Activated naive CD8-positive, alpha-beta T cell (primary cell): ENCODE measurements around the gene GLIS1.

Source experiments
- H3K27ac Mint-ChIP-seq: one replicate; pipeline ENCODE4 v1.8.0; 2021; ENCODE audit warnings: mixed read lengths
- H3K27me3 Mint-ChIP-seq: one replicate; pipeline ENCODE4 v1.8.0; 2021; ENCODE audit warnings: mixed read lengths
- H3K36me3 Mint-ChIP-seq: one replicate; pipeline ENCODE4 v1.8.0; 2021; ENCODE audit warnings: mixed read lengths
- H3K4me1 Mint-ChIP-seq: one replicate; pipeline ENCODE4 v1.8.0; 2021; ENCODE audit warnings: low read depth, mixed read lengths
- H3K4me3 Mint-ChIP-seq: one replicate; pipeline ENCODE4 v1.8.0; 2021; ENCODE audit warnings: mild to moderate bottlenecking, mixed read lengths
- H3K9me3 Mint-ChIP-seq: one replicate; pipeline ENCODE4 v1.8.0; 2021; ENCODE audit warnings: low read depth, mixed read lengths

Gene GLIS1

DNA sequence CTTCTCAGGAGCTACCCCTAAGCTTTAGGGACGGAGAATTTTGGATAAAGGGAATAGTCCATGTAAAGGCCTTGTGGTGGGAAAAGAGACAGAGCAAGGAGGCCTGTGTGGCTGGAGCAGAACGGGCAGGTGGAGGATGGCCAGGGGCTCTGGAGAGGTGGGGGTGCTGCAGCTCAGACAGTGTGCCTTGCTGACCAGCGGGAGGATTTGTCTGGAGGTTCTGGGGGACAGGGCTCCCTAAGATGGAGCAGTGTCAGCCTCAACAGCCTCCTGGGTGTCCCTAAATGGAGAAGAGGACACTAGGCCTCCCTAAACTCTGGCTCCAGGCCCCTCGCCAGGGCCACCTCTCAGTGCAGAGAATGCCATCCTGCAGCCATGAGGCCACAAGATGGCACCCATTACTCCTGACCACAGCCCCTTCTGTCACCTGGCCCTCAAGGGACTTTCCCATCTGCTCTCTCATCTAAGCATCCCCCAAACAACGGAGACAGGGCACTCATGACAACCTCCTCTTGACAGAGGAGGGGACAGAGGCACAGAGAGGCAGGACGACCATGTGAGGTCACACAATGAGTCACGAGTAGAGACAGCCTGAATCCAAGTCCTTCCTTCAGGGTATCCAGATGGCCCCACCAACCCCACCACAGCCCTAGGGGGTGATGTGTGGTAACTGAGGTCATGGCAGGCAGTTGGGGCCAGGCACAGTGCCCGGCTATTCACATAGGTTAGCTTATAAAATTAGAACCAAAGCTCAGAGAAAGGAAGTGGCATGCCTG lies 185.0 kb downstream of the GLIS1 start:
- H3K27ac Mint-ChIP-seq = no peak overlapping the region
- no peaks in the 10 kb centered on the region for H3K9me3 Mint-ChIP-seq
- no peak overlapping the region for H3K4me3 Mint-ChIP-seq
- no peaks in the 10 kb centered on the region for H3K27me3 Mint-ChIP-seq
- H3K36me3 Mint-ChIP-seq = no peaks in the 10 kb centered on the region
- H3K4me1 Mint-ChIP-seq = no peaks in the 10 kb centered on the region

DNA sequence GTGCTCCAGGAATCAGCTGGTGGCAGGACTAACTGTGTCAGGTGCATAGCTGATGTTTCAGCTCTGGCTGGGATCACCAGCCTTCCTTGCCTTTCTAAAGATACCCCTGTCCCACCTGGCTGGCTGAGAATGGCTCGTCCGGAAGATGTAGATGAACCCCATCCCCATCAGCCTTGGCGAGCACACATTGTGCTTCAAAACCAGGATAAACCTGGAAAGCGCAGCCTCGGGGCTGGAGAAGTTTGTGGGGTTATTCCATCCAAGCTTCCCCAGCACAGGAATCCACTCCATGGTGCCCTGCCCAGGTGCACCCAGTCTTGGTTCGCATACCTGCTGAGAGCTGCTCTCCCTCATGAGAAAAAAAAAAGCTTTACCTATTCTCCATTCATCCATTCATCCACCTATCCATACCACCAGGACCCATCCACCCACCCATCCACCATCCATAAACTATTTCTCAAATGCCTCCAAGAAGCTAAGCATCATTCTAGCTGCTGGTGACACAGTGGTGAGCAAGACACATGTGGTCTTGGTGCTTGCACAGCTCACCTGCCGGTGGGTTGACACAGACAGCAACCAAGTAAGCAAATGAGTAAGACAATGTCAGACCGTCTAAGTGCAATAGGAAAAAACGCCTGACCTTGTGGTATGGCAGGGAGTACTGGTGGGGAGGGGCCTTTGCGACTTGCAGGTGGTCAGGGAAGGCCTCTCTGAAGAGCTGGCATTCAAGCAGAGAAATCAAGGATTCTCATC lies 185.8 kb downstream of the GLIS1 start:
- Mint-ChIP-seq H3K4me1 (no peaks in the 10 kb centered on the region), H3K27me3 (no peaks in the 10 kb centered on the region), H3K9me3 (no peaks in the 10 kb centered on the region), H3K4me3 (no peak overlapping the region), H3K27ac (no peak overlapping the region), H3K36me3 (no peaks in the 10 kb centered on the region)

GRCh38 chr1:53552146-53552861 lies 186.7 kb downstream of the GLIS1 start:
- Mint-ChIP-seq H3K36me3 (no peaks in the 10 kb centered on the region), H3K4me3 (no peak overlapping the region), H3K4me1 (no peaks in the 10 kb centered on the region), H3K9me3 (no peaks in the 10 kb centered on the region), H3K27me3 (no peaks in the 10 kb centered on the region), H3K27ac (no peak overlapping the region)

DNA sequence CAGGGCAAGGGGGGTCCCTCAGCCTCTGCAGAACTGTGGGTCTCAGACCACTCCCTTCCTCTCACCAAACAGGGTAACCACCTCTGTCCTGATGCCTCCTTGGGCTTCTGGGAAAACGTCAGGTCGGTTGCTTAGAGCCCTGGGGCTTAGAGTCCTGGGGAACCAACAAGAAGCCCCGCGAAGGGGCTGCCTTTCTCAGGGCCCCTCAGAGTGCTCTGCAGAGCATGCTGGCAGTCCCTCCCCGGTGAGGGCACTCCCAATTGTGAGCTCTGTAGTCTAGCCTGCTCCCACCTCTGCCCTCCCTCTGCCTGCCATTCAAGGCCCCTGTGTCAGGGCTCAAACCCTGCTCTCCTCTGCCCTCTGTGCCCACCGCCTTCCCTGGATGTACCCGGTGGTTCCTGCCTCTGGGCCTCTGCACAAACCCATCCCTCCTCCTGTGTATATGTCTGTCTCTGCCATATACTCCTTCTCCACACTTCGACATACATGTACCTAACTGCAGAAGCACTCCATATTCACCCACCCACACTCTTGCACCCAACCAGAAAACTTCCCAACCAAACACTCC lies 187.5 kb downstream of the GLIS1 start:
- Mint-ChIP-seq H3K27me3 (no peaks in the 10 kb centered on the region), H3K36me3 (no peaks in the 10 kb centered on the region)

GRCh38 chr1:53550201-53550741 lies 188.7 kb downstream of the GLIS1 start:
- Mint-ChIP-seq H3K9me3 (no peaks in the 10 kb centered on the region), H3K27me3 (no peaks in the 10 kb centered on the region), H3K27ac (no peak overlapping the region), H3K4me1 (no peaks in the 10 kb centered on the region), H3K4me3 (no peak overlapping the region), H3K36me3 (no peaks in the 10 kb centered on the region)

More for the DNA sequence above, 187.5 kb downstream of the GLIS1 start:
- no peaks in the 10 kb centered on the region for H3K4me1 Mint-ChIP-seq
- H3K27ac Mint-ChIP-seq = no peak overlapping the region
- no peak overlapping the region for H3K4me3 Mint-ChIP-seq
- H3K9me3 Mint-ChIP-seq = no peaks in the 10 kb centered on the region

DNA sequence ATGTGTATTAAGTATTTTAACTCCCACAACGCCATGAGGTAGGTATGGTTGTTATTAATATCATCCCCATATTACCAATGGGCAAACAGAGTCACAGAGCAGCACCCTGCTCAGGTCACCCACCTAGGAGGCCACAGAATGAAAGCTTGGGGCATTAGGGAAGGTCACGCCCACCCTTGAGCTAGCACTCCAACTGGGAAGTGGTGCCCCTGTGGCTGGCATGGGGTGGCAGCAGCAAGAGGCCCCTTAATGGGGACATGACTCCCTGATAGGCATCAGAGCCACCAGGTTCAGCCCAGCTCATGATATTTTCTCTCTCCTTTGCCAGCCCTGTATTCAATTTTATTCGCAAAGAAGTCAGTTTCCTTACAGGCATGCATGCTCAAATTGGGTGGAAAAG lies 189.2 kb downstream of the GLIS1 start:
- Mint-ChIP-seq H3K27me3 (no peaks in the 10 kb centered on the region), H3K4me3 (no peak overlapping the region), H3K36me3 (no peaks in the 10 kb centered on the region), H3K4me1 (no peaks in the 10 kb centered on the region), H3K27ac (no peak overlapping the region), H3K9me3 (no peaks in the 10 kb centered on the region)

DNA sequence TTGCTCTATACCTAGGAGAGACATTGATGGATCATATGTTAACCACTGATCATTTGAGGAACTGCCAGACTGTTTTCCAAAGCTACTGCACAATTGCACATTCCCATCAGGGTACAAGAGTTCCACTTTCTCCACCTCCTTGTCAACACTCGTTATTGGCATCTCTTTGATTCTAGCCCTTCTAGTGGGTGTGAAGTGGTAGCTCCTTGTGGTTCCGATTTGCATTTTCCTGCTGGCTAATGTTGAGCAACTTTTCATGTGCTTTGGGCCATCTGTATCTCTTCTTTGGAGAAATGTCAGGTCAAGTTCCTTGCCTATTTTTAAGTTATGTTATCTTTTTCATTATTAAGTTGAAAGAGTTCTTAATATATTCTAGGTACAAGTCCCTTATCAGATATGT lies 189.7 kb downstream of the GLIS1 start:
- Mint-ChIP-seq H3K27ac (no peak overlapping the region), H3K9me3 (no peaks in the 10 kb centered on the region), H3K36me3 (no peaks in the 10 kb centered on the region), H3K27me3 (no peaks in the 10 kb centered on the region), H3K4me3 (no peak overlapping the region), H3K4me1 (no peaks in the 10 kb centered on the region)

- H3K27ac Mint-ChIP-seq = no peak overlapping the region
- no peaks in the 10 kb centered on the region for H3K36me3 Mint-ChIP-seq
- H3K9me3 Mint-ChIP-seq = no peaks in the 10 kb centered on the region
- no peaks in the 10 kb centered on the region for H3K4me1 Mint-ChIP-seq
- no peaks in the 10 kb centered on the region for H3K27me3 Mint-ChIP-seq
- H3K4me3 Mint-ChIP-seq = no peak overlapping the region
These were observed 190.9 kb downstream of the GLIS1 start for GRCh38 chr1:53548031-53548491.

DNA sequence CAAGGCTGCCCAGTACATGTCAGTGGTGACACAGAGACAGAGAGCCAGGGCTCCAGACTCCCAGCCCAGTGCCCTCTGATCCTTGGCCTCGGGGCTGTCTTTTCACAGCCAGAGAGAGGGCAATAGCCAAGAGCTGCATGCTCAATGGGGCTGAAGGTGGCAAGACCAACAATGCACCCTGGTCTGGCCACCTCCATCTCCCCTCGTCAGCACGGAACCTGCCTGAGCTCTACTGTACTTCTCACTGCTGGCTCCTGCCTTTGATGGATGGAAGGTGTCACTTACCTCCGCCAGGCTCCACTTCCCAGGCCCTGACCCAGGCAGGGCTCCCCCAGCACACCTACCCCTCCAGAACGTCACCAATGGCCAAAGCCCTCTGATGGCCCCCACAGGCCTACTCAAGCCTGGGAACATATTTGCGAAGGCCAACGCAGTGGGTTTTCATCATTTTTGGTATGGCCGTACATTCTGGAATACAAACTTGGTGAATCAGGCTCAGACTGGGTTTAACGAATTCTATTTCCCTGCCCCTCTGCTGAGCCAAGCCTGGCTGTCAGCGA lies 191.7 kb downstream of the GLIS1 start:
- H3K4me3 Mint-ChIP-seq = no peak overlapping the region
- no peak overlapping the region for H3K27ac Mint-ChIP-seq
- no peaks in the 10 kb centered on the region for H3K9me3 Mint-ChIP-seq
- H3K4me1 Mint-ChIP-seq = no peaks in the 10 kb centered on the region
- H3K27me3 Mint-ChIP-seq = no peaks in the 10 kb centered on the region
- no peaks in the 10 kb centered on the region for H3K36me3 Mint-ChIP-seq

DNA sequence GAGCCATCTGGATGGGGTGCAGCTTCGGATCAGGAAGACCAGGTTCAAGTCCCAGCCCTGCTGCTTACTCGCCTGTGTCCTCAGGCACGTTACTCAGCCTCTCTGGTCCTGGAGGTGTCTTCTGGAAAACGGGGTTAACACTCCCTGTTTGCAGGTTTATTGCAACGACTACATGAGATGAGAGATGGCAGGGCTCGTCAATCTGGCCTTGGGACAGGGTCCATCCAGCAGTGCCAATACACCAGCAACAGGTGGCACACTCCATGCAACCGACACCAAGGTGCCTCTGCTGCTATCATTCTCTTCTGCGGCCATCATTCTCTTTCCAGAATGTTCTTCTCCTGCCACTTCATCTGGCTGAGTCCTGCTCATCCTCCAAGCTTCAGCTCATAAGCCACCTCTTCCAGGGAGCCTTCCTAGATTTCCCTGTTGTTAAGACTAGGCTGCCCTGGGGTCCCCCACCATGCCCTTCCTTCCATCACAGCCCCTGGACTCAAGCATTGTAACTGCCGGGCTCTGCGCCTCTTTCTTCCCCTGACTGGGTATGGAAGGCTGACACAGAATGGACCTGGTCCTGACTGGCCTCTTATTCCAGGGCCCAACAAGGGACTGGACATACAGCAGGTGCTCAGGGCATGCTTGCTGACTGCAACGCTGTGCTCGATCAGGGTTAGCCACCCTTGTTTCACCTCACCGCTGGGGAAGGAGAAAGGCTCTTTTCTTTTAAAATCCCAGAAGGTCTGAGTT lies 192.4 kb downstream of the GLIS1 start:
- no peaks in the 10 kb centered on the region for H3K9me3 Mint-ChIP-seq
- no peak overlapping the region for H3K4me3 Mint-ChIP-seq
- H3K4me1 Mint-ChIP-seq = no peaks in the 10 kb centered on the region
- H3K27me3 Mint-ChIP-seq = no peaks in the 10 kb centered on the region
- H3K27ac Mint-ChIP-seq = no peak overlapping the region
- H3K36me3 Mint-ChIP-seq = no peaks in the 10 kb centered on the region

DNA sequence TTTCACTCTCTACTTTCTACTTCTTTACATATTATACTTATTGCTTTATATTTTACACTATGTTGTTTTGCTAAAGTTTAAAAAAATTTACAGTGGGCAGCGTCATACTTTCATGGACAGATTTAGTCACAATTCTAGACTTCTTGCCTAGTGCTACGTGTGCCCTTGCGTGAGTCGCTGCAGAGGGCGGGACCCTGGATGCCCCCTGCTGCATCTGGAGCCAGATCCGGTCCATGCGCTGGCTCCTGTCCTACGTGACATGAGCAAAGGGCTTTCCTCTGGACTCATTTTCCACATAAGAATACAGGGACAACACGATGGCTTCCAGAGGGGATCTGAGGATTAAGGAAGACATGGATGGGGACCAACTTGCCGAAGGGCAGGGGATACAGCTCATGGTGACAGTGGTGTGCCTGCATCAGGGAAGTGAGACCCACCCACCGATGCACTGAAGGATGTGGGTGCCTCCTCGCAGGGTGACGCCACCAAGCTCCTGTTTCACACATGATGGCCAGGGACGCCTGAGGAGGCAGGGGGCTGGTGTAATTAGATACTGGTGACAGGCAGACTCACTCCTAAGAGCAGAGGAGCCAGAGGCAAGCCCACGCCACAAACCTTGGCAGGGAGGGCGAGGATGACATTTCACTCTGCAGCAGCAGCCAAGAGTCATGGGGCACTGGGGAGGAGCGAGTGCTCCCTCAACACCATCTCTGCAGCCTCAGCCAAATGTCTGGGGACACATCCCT lies 193.1 kb downstream of the GLIS1 start:
- no peaks in the 10 kb centered on the region for H3K4me1 Mint-ChIP-seq
- no peak overlapping the region for H3K4me3 Mint-ChIP-seq
- no peaks in the 10 kb centered on the region for H3K27me3 Mint-ChIP-seq
- H3K27ac Mint-ChIP-seq = no peak overlapping the region
- no peaks in the 10 kb centered on the region for H3K36me3 Mint-ChIP-seq
- no peaks in the 10 kb centered on the region for H3K9me3 Mint-ChIP-seq

DNA sequence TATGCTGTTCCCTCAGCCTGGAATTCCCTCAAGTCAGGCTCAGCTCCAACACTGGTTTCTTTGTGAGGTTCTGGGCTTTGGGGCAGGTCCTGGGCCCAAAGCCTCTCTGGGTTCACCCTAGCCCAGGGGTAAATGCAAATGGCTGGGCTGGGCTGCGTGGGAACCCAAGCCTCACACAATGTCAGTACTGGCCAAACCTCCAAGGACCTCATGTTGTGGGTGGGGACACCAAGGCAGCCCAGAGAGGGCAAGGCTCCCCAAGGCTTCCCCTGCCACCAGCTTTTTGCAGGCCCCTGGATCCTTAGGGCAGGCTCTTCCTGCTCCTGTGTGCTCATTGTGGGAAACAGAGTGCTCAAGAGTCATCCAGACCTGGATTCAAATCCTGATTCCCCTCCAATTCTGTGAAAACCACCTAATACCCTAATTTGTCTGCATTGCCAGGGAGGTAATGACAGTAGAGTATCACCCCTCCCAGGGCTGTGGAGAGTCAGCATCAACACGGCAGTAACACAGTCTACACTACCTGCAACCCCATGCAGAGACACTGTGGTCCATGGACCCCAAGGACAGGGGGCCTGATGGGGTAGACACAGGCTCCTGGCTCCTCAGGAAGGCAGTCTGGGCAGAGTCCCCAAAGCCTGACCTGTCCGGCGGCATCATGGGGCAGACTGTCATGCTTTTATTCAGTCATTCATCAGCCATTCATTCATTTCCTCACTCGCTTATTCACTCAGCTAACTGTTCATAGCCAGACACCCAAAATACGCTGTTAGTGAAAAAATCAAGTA lies 194.0 kb downstream of the GLIS1 start:
- no peaks in the 10 kb centered on the region for H3K27me3 Mint-ChIP-seq

More for the DNA sequence above, 194.0 kb downstream of the GLIS1 start:
- no peak overlapping the region for H3K27ac Mint-ChIP-seq
- H3K4me3 Mint-ChIP-seq = no peak overlapping the region
- no peaks in the 10 kb centered on the region for H3K4me1 Mint-ChIP-seq
- H3K36me3 Mint-ChIP-seq = no peaks in the 10 kb centered on the region
- H3K9me3 Mint-ChIP-seq = no peaks in the 10 kb centered on the region
